ENCODE results near the gene RLF.

RLF gene

DNA sequence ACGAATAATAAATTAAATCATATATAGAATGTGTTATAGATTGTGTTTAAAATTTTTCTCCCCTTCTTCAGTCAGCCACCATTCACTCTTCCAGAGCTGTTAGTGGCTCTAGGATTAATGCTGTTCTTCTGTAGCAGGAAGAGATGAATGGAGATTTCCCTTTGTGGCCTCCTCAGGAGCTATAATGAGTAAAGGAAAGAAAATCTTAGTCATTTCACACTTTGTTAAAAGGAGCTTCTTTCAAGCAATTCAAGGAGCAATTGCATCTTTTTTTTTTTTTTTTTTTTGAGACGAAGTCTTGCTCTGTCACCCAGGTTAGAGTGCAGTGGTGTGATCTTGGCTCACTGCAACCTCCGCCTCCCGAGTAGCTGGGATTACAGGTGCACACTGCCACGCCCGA, 62.9 kb downstream of the RLF start:
- Histone ChIP-seq H2AFZ (ENCODE audit: low read length) (no peak overlapping the region), H3K9ac (ENCODE audit: low read length) (no peak overlapping the region), H3K9me3 (replicated peaks; ENCODE audit: insufficient read depth, low read length) (no peaks in the 10 kb centered on the region), H3K27me3 (replicated peaks; ENCODE audit: insufficient read depth, low read length) (no peaks in the 10 kb centered on the region), H3K36me3 (replicated peaks; ENCODE audit: insufficient read depth, low read length) (no peaks in the 10 kb centered on the region), H3K79me2 (ENCODE audit: low read length) (peaks cover 5% of the 10 kb centered on the region), H3K9me2 (replicated peaks; ENCODE audit: insufficient read depth, low read length) (no peaks in the 10 kb centered on the region), H3F3A (ENCODE audit: insufficient read depth, low read length) (no peaks in the 10 kb centered on the region), H3K4me2 (ENCODE audit: low read depth, low read length) (no peak overlapping the region), H4K20me1 (ENCODE audit: insufficient read depth, low read length) (no peaks in the 10 kb centered on the region), H3K4me1 (ENCODE audit: low read length) (no peaks in the 10 kb centered on the region), H3K4me3 (ENCODE audit: low read length) (no peak overlapping the region), H3K27ac (ENCODE audit: low read length) (no peak overlapping the region)
- TF ChIP-seq EZH2phosphoT487 (IDR thresholded peaks at IDR 0.05; ENCODE audit: low read length) (no peak), EZH2 (optimal IDR thresholded peaks at IDR 0.05; ENCODE audit: low read depth, low read length) (no peak)
- TF ChIP-seq, protein P1, sequence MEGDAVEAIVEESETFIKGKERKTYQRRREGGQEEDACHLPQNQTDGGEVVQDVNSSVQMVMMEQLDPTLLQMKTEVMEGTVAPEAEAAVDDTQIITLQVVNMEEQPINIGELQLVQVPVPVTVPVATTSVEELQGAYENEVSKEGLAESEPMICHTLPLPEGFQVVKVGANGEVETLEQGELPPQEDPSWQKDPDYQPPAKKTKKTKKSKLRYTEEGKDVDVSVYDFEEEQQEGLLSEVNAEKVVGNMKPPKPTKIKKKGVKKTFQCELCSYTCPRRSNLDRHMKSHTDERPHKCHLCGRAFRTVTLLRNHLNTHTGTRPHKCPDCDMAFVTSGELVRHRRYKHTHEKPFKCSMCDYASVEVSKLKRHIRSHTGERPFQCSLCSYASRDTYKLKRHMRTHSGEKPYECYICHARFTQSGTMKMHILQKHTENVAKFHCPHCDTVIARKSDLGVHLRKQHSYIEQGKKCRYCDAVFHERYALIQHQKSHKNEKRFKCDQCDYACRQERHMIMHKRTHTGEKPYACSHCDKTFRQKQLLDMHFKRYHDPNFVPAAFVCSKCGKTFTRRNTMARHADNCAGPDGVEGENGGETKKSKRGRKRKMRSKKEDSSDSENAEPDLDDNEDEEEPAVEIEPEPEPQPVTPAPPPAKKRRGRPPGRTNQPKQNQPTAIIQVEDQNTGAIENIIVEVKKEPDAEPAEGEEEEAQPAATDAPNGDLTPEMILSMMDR (IDR thresholded peaks at IDR 0.05; ENCODE audit: low read length) = no peak
- DNase-seq = no peak

DNA sequence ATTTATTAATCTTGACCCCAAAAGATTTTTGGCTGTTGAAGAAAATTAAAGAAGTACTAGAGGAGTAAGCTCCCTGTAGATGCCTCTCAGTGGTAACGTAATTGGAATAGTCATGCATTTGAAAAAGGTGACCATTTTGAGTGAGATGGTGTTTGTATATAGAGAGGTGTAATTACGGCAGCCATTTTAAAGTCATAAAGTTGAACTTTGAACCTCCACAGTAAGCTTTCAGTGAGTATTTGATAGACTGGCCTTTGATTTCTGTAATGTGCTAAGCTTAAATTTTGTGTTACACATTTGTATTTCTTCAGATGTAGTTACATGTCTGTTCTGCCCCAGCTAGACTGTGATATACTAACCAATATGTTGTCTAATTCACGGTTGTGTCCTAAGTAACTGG, 65.0 kb downstream of the RLF start:
- H3F3A ChIP-seq (ENCODE audit: insufficient read depth, low read length) = no peaks in the 10 kb centered on the region
- no peaks in the 10 kb centered on the region for H3K27me3 ChIP-seq (replicated peaks; ENCODE audit: insufficient read depth, low read length)
- no peaks in the 10 kb centered on the region for H3K36me3 ChIP-seq (replicated peaks; ENCODE audit: insufficient read depth, low read length)
- H2AFZ ChIP-seq (ENCODE audit: low read length) = no peak overlapping the region
- H3K9me3 ChIP-seq (replicated peaks; ENCODE audit: insufficient read depth, low read length) = no peaks in the 10 kb centered on the region
- no peaks in the 10 kb centered on the region for H4K20me1 ChIP-seq (ENCODE audit: insufficient read depth, low read length)
- DNase-seq = no peak
- H3K79me2 ChIP-seq (ENCODE audit: low read length) = peaks cover 6% of the 10 kb centered on the region
- H3K9ac ChIP-seq (ENCODE audit: low read length) = no peak overlapping the region
- no peaks in the 10 kb centered on the region for H3K9me2 ChIP-seq (replicated peaks; ENCODE audit: insufficient read depth, low read length)
- peaks cover 5% of the 10 kb centered on the region for H3K4me1 ChIP-seq (ENCODE audit: low read length)
- TF ChIP-seq, protein P1 (IDR thresholded peaks at IDR 0.05; ENCODE audit: low read length) = no peak
- TF ChIP-seq EZH2phosphoT487 (IDR thresholded peaks at IDR 0.05; ENCODE audit: low read length) (no peak), EZH2 (optimal IDR thresholded peaks at IDR 0.05; ENCODE audit: low read depth, low read length) (no peak)
- no peak overlapping the region for H3K4me2 ChIP-seq (ENCODE audit: low read depth, low read length)
- no peak overlapping the region for H3K4me3 ChIP-seq (ENCODE audit: low read length)
- no peak overlapping the region for H3K27ac ChIP-seq (ENCODE audit: low read length)

DNA sequence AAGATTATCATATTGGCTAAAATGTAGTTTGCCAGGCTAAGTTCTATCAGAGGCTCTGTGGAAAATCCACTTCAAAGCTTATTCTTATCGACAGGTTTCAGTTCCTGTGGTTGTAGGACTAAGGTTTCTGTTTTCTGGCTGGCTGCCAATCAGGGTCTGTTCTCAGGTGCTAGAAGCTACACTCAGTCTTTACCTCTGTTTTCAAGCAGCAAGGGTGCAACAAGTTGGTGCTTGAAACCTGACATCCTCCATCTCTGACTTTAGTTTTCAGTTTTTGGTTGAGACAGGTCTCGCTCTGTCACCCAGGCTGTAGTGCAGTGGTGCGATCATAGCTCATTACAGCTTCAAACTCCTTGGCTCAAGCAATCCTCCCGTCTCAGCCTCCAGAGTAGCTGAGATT, 71.3 kb downstream of the RLF start:
- no peaks in the 10 kb centered on the region for H4K20me1 ChIP-seq (ENCODE audit: insufficient read depth, low read length)
- peak overlapping the region; percentile 45; the same call in 1 of the 2 replicates for H3K4me2 ChIP-seq (ENCODE audit: low read depth, low read length)
- peak overlapping the region; percentile 15; the same call in 1 of the 2 replicates for H3K9ac ChIP-seq (ENCODE audit: low read length)
- H3K4me3 ChIP-seq (ENCODE audit: low read length) = no peak overlapping the region; the same call in 1 of the 2 replicates
- peaks cover 18% of the 10 kb centered on the region for H3F3A ChIP-seq (ENCODE audit: insufficient read depth, low read length)
- H3K9me2 ChIP-seq (replicated peaks; ENCODE audit: insufficient read depth, low read length) = no peaks in the 10 kb centered on the region
- DNase-seq = peak; percentile 97
- H3K79me2 ChIP-seq (ENCODE audit: low read length) = peaks cover 33% of the 10 kb centered on the region
- H3K27ac ChIP-seq (ENCODE audit: low read length) = peak overlapping the region; percentile 71; the same call in 1 of the 2 replicates
- no peaks in the 10 kb centered on the region for H3K27me3 ChIP-seq (replicated peaks; ENCODE audit: insufficient read depth, low read length)
- TF ChIP-seq EZH2phosphoT487 (IDR thresholded peaks at IDR 0.05; ENCODE audit: low read length) (no peak), EZH2 (optimal IDR thresholded peaks at IDR 0.05; ENCODE audit: low read depth, low read length) (no peak)
- TF ChIP-seq, protein P1 (IDR thresholded peaks at IDR 0.05; ENCODE audit: low read length) = no peak
- peaks cover 22% of the 10 kb centered on the region for H3K4me1 ChIP-seq (ENCODE audit: low read length)
- H3K36me3 ChIP-seq (replicated peaks; ENCODE audit: insufficient read depth, low read length) = peaks cover 13% of the 10 kb centered on the region
- no peak overlapping the region for H2AFZ ChIP-seq (ENCODE audit: low read length)
- no peaks in the 10 kb centered on the region for H3K9me3 ChIP-seq (replicated peaks; ENCODE audit: insufficient read depth, low read length)

Data from MM.1S (cell line).